Measurements from ENCODE around the gene NUP93.

GRCh38 chr16:56842133-56842532, 112.2 kb downstream of the NUP93 start:
- TF ChIP-seq CTCF (optimal IDR thresholded peaks at IDR 0.05 in 1 of 3, IDR thresholded peaks at IDR 0.05 in 1 of 3, conservative IDR thresholded peaks at IDR 0.05 in 1 of 3; ENCODE audit: extremely low read depth in 1 of 3, insufficient read depth in 2 of 3, low read length in 3 of 3) (no peak), EZH2 (IDR thresholded peaks at IDR 0.05; ENCODE audit: low read length) (no peak)

All from keratinocyte (primary cell).